Colonic mucosa (tissue), 4 donors: ENCODE measurements around the gene CASQ2. TPM values are rescaled to one million over a fixed set of nuclear protein-coding genes. Genes with fewer than 3 reads are reported as not detected.

Source experiments
- DNase-seq: peaks from one replicate; pipeline ENCODE4 v3.0.0-alpha.2; 2020
- H3K27ac ChIP-seq: fragments of 200-600 bp; one replicate; pipeline ENCODE4 v1.8.0; 2021
- H3K27me3 ChIP-seq: fragments of 200-600 bp; one replicate; pipeline ENCODE4 v1.8.0; 2021
- H3K36me3 ChIP-seq: fragments of 200-600 bp; one replicate; pipeline ENCODE4 v1.8.0; 2021
- H3K4me1 ChIP-seq: fragments of 200-600 bp; one replicate; pipeline ENCODE4 v1.8.0; 2021; ENCODE audit warnings: mild to moderate bottlenecking
- H3K4me3 ChIP-seq: fragments of 200-600 bp; one replicate; pipeline ENCODE4 v1.8.0; 2021
- H3K9ac ChIP-seq, 2 donors: one replicate each; pipeline ENCODE4 v1.7.0; 2013; ENCODE audit warnings: control low read depth in 2 of 2, low read depth in 2 of 2, low read length in 2 of 2
- H3K9me3 ChIP-seq: fragments of 200-600 bp; one replicate; pipeline ENCODE4 v1.8.0; 2021
- CTCF ChIP-seq: fragments of 200-600 bp; IDR thresholded peaks from one replicate; pipeline ENCODE4 v1.8.0; 2022; ENCODE audit warnings: antibody characterized with exemption, mild to moderate bottlenecking
- intact Hi-C: fragments of 100-400 bp; cut with DNase I; formaldehyde crosslinking; loops from one replicate; pipeline ENCODE4 v1.14.1; 2022
- total RNA-seq, 2 donors: library from RNA; stranded (reverse); fragmentation: NEBNext Ultra II Directional in 1 of 2; extraction: Animal tissue kit (Norgen Biotek cat#: 25700) in 1 of 2; gene quantifications; one replicate each; pipeline ENCODE4 v1.2.1, GENCODE V29; 2021
- donor health status: healthy.
- donor health status: DM: no; HTN: no; CAD: no.
- donor health status: DM: no; HTN: no; CAD: no.

Gene CASQ2
- total RNA-seq, 2 donors from 2014 or later = 0.22 to 10.5 TPM

- intact Hi-C loops = no loop called here
- Histone ChIP-seq H3K36me3 (no peaks in the 10 kb centered on the region), H3K4me1 (peaks cover 4% of the 10 kb centered on the region), H3K9me3 (no peaks in the 10 kb centered on the region), H3K9ac (no peak overlapping the region), H3K27me3 (no peaks in the 10 kb centered on the region), H3K27ac (no peak overlapping the region), H3K4me3 (no peak overlapping the region)
- no peak for TF ChIP-seq CTCF
- DNase-seq = no peak
Observed at GRCh38 chr1:115666206-115666605, 102.3 kb downstream of the CASQ2 start.

GRCh38 chr1:115665319-115666096 is 103.0 kb downstream of the CASQ2 start:
- H3K9me3 ChIP-seq = no peaks in the 10 kb centered on the region
- no peaks in the 10 kb centered on the region for H3K36me3 ChIP-seq
- H3K27ac ChIP-seq = no peak overlapping the region
- no peaks in the 10 kb centered on the region for H3K4me1 ChIP-seq
- peak; percentile 65 for DNase-seq
- no peak overlapping the region for H3K9ac ChIP-seq
- H3K27me3 ChIP-seq = no peaks in the 10 kb centered on the region
- H3K4me3 ChIP-seq = no peak overlapping the region
- intact Hi-C loops = no loop called here
- TF ChIP-seq CTCF = no peak

GRCh38 chr1:115661157-115661556 is 107.4 kb downstream of the CASQ2 start:
- no peaks in the 10 kb centered on the region for H3K27me3 ChIP-seq
- no peak overlapping the region for H3K27ac ChIP-seq
- no peaks in the 10 kb centered on the region for H3K36me3 ChIP-seq
- H3K4me1 ChIP-seq = no peaks in the 10 kb centered on the region
- TF ChIP-seq CTCF = no peak
- H3K4me3 ChIP-seq = no peak overlapping the region
- intact Hi-C loops = no loop called here
- DNase-seq = no peak
- no peaks in the 10 kb centered on the region for H3K9me3 ChIP-seq
- H3K9ac ChIP-seq = no peak overlapping the region

GRCh38 chr1:115660151-115660550 is 108.4 kb downstream of the CASQ2 start:
- no peak overlapping the region for H3K4me3 ChIP-seq
- no peak for TF ChIP-seq CTCF
- no peak overlapping the region for H3K9ac ChIP-seq
- no peaks in the 10 kb centered on the region for H3K27me3 ChIP-seq
- no peaks in the 10 kb centered on the region for H3K9me3 ChIP-seq
- H3K4me1 ChIP-seq = no peaks in the 10 kb centered on the region
- DNase-seq = no peak
- no peak overlapping the region for H3K27ac ChIP-seq
- no peaks in the 10 kb centered on the region for H3K36me3 ChIP-seq
- intact Hi-C loops = no loop called here

GRCh38 chr1:115658646-115659045 is 109.9 kb downstream of the CASQ2 start:
- Histone ChIP-seq H3K9ac (no peak overlapping the region), H3K36me3 (no peaks in the 10 kb centered on the region), H3K4me1 (no peaks in the 10 kb centered on the region), H3K27me3 (no peaks in the 10 kb centered on the region), H3K4me3 (no peak overlapping the region), H3K9me3 (no peaks in the 10 kb centered on the region), H3K27ac (no peak overlapping the region)
- no peak for TF ChIP-seq CTCF
- intact Hi-C loops = no loop called here
- no peak for DNase-seq
